Caco-2 (cell line): ENCODE results near the gene KLF13. TPM values are rescaled to one million over a fixed set of nuclear protein-coding genes. Genes with fewer than 3 reads are reported as not detected.

Source experiments
- BruUV-seq: library from RNA; stranded (reverse); fragments of 400-500 nt; replicated peaks from 2 replicates; lab custom pipeline; 2021; lab: Mats Ljungman, UMichigan
- CTCF ChIA-PET: fragments of 300-600 bp; sonication (Branson Sonifier 250); formaldehyde crosslinking; loops from one replicate; lab custom pipeline; 2022; ENCODE audit warnings: antibody characterized with exemption; lab: Charles Lee
- POLR2A ChIA-PET: fragments of 300-600 bp; sonication (Branson Sonifier 250); formaldehyde crosslinking; loops from one replicate; lab custom pipeline; 2022; ENCODE audit warnings: antibody characterized with exemption; lab: Charles Lee
- DNase-seq, 2 experiments: peaks; one replicate each; pipeline versions ENCODE4 v3.0.0 to v3.0.0-alpha.2; 2020 to 2022
- H3K27me3 ChIP-seq: replicated peaks from 2 replicates; pipeline ENCODE4 v1.6.0; 2011; ENCODE audit warnings: low read length; ENCODE audit not compliant: control insufficient read depth, insufficient read depth
- H3K36me3 ChIP-seq: 2 replicates; pipeline ENCODE4 v1.5.1; 2011; ENCODE audit warnings: low read length; ENCODE audit not compliant: control insufficient read depth, insufficient read depth
- H3K4me1 ChIP-seq: fragments of 250-450 bp; sonication (Bioruptor Pico); 2 replicates; pipeline ENCODE4 v1.5.1; 2020; ENCODE audit warnings: mild to moderate bottlenecking
- H3K4me3 ChIP-seq: 2 replicates; pipeline ENCODE4 v1.5.1; 2011; ENCODE audit warnings: low read depth, mild to moderate bottlenecking, control low read depth, low read length
- H3K9me3 ChIP-seq: fragments of 250-450 bp; sonication (Bioruptor Pico); 2 replicates; pipeline ENCODE4 v1.5.1; 2020; ENCODE audit warnings: mild to moderate bottlenecking, moderate library complexity
- H3K27ac Mint-ChIP-seq: one replicate; pipeline ENCODE4 v1.8.0; 2022; ENCODE audit warnings: mixed read lengths; ENCODE audit not compliant: unreplicated experiment
- H3K27me3 Mint-ChIP-seq: one replicate; pipeline ENCODE4 v1.8.0; 2022; ENCODE audit warnings: mixed read lengths; ENCODE audit not compliant: insufficient read depth, unreplicated experiment
- H3K36me3 Mint-ChIP-seq: one replicate; pipeline ENCODE4 v1.8.0; 2022; ENCODE audit warnings: mild to moderate bottlenecking, mixed read lengths; ENCODE audit not compliant: insufficient read depth, unreplicated experiment
- H3K4me1 Mint-ChIP-seq: one replicate; pipeline ENCODE4 v1.8.0; 2022; ENCODE audit warnings: low read depth, mixed read lengths; ENCODE audit not compliant: unreplicated experiment
- H3K4me3 Mint-ChIP-seq: one replicate; pipeline ENCODE4 v1.8.0; 2022; ENCODE audit warnings: mild to moderate bottlenecking, moderate library complexity, mixed read lengths; ENCODE audit not compliant: unreplicated experiment
- H3K9me3 Mint-ChIP-seq: one replicate; pipeline ENCODE4 v1.8.0; 2022; ENCODE audit warnings: mixed read lengths; ENCODE audit not compliant: unreplicated experiment
- intact Hi-C: fragments of 100-400 bp; cut with micrococcal nuclease; formaldehyde crosslinking; loops from one replicate; pipeline ENCODE4 v1.10.0; 2022; ENCODE audit not compliant: unreplicated experiment
- total RNA-seq: library from RNA; stranded (reverse); gene quantifications from 2 replicates; pipeline ENCODE4 v1.2.3, GENCODE V29; 2022
- TF ChIP-seq, protein P1 (sequence below), 2 experiments: fragments of 200-600 bp in 1 of 2; IDR thresholded peaks; 1 replicate in 1 of 2; 2 replicates in 1 of 2; pipeline versions ENCODE4 v1.5.1 to v1.8.0; 2011 to 2022; ENCODE audit warnings: antibody characterized with exemption in 1 of 2, control low read depth in 1 of 2, inconsistent platforms in 1 of 2, low read depth in 1 of 2, low read length in 1 of 2, mild to moderate bottlenecking in 1 of 2, moderate library complexity in 1 of 2; ENCODE audit not compliant: insufficient read depth in 1 of 2, severe bottlenecking in 1 of 2, unreplicated experiment in 1 of 2

KLF13 gene
- total RNA-seq, 1 experiment from 2014 or later, result 18.8 TPM

DNA sequence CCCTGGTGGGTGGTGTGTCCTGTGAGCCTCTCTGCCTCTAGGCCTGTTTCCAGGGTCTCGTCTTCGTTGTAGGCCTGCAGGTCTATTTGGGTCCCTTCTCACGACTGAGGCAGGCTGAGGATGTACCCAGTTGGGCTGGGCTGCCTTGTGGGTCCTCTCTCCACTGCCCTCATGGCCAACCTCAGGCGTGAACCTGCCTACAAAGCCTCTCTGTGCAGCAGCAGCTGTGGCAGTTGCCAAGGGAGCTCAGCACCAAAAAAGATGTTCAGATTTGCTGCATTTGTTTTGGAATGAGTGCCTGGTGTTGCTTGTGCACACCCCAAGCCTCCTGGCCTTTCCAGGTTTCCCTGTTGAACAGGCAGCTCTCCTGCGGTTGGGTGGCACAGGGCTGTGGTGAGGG is 13.4 kb downstream of the KLF13 start:
- CTCF ChIA-PET, result no interaction called here
- H3K27ac Mint-ChIP-seq, result no peak overlapping the region
- H3K4me1 ChIP-seq, result peaks cover 12% of the 10 kb centered on the region
- no peak overlapping the region for H3K4me3 Mint-ChIP-seq
- no peaks in the 10 kb centered on the region for H3K36me3 Mint-ChIP-seq
- no peak for DNase-seq
- BruUV-seq, result no TSS peak
- H3K27me3 Mint-ChIP-seq, result no peaks in the 10 kb centered on the region
- no peak overlapping the region for H3K4me3 ChIP-seq
- TF ChIP-seq, protein P1, sequence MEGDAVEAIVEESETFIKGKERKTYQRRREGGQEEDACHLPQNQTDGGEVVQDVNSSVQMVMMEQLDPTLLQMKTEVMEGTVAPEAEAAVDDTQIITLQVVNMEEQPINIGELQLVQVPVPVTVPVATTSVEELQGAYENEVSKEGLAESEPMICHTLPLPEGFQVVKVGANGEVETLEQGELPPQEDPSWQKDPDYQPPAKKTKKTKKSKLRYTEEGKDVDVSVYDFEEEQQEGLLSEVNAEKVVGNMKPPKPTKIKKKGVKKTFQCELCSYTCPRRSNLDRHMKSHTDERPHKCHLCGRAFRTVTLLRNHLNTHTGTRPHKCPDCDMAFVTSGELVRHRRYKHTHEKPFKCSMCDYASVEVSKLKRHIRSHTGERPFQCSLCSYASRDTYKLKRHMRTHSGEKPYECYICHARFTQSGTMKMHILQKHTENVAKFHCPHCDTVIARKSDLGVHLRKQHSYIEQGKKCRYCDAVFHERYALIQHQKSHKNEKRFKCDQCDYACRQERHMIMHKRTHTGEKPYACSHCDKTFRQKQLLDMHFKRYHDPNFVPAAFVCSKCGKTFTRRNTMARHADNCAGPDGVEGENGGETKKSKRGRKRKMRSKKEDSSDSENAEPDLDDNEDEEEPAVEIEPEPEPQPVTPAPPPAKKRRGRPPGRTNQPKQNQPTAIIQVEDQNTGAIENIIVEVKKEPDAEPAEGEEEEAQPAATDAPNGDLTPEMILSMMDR (IDR thresholded peaks at IDR 0.05; ENCODE audit: insufficient read depth in 1 of 2, low read depth in 1 of 2, low read length in 1 of 2, severe bottlenecking in 1 of 2, unreplicated experiment in 1 of 2), result no peak
- H3K4me1 Mint-ChIP-seq, result no peaks in the 10 kb centered on the region
- H3K9me3 Mint-ChIP-seq, result no peaks in the 10 kb centered on the region
- POLR2A ChIA-PET, result no interaction called here
- intact Hi-C loops, result no loop called here
- H3K9me3 ChIP-seq, result no peaks in the 10 kb centered on the region
- H3K36me3 ChIP-seq, result no peaks in the 10 kb centered on the region; the same call in 1 of the 2 replicates
- no peaks in the 10 kb centered on the region for H3K27me3 ChIP-seq

DNA sequence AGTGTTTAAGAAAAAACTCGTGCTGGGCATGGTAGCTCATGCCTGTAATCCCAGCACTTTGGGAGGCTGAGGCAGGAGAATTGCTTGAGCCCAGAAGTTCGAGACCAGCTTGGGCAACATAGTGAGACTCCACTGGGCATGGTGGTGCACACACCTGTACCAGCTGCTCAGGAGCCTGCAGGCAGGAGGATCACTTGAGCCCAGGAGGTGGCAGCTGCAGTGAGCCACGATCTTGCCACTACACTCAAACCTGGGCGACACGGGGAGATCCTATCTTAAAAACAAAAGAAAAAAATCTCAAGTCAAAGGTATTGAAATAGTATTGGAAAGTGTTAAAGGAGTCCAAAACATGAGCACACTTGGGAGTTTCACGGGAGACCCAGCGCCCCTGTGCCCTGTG is 14.0 kb downstream of the KLF13 start:
- CTCF ChIA-PET, result no interaction called here
- H3K27me3 ChIP-seq, result no peaks in the 10 kb centered on the region
- no peak for DNase-seq
- no peaks in the 10 kb centered on the region for H3K27me3 Mint-ChIP-seq
- H3K4me1 ChIP-seq, result peaks cover 13% of the 10 kb centered on the region
- H3K4me1 Mint-ChIP-seq, result no peaks in the 10 kb centered on the region
- BruUV-seq, result no TSS peak
- no peak overlapping the region for H3K4me3 Mint-ChIP-seq
- POLR2A ChIA-PET, result no interaction called here
- no peaks in the 10 kb centered on the region; the same call in 1 of the 2 replicates for H3K36me3 ChIP-seq
- no peak overlapping the region for H3K27ac Mint-ChIP-seq
- intact Hi-C loops, result no loop called here
- H3K4me3 ChIP-seq, result no peak overlapping the region
- no peaks in the 10 kb centered on the region for H3K9me3 ChIP-seq
- TF ChIP-seq, protein P1 (IDR thresholded peaks at IDR 0.05; ENCODE audit: insufficient read depth in 1 of 2, low read depth in 1 of 2, low read length in 1 of 2, severe bottlenecking in 1 of 2, unreplicated experiment in 1 of 2), result no peak
- no peaks in the 10 kb centered on the region for H3K9me3 Mint-ChIP-seq
- no peaks in the 10 kb centered on the region for H3K36me3 Mint-ChIP-seq

DNA sequence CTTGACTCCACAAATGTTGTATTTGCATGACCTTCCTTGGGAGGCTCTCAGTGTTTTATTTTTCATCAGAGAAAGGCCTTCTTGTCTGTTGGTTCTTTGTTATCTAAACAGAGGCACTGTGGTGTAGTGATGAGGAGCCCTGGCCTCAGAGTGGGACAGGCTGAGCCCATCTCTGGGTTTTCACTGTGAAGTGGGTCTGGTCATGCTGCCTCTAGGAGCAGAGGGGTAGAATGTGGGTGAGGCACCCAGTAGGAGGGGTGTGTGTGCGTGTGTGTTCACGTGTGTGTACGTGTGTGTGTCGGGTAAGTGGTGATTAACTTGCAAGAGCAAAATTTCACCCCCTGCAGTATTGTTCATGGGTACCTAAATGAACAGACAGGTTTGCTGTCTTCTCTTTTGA is 14.4 kb downstream of the KLF13 start:
- no peak overlapping the region for H3K4me3 ChIP-seq
- no peaks in the 10 kb centered on the region for H3K9me3 ChIP-seq
- Mint-ChIP-seq H3K4me3 (no peak overlapping the region), H3K27me3 (no peaks in the 10 kb centered on the region), H3K4me1 (no peaks in the 10 kb centered on the region), H3K36me3 (no peaks in the 10 kb centered on the region), H3K9me3 (no peaks in the 10 kb centered on the region), H3K27ac (no peak overlapping the region)
- CTCF ChIA-PET, result no interaction called here
- BruUV-seq, result no TSS peak
- no peaks in the 10 kb centered on the region; the same call in 1 of the 2 replicates for H3K36me3 ChIP-seq
- H3K27me3 ChIP-seq, result no peaks in the 10 kb centered on the region
- no peak for DNase-seq
- TF ChIP-seq, protein P1 (IDR thresholded peaks at IDR 0.05; ENCODE audit: insufficient read depth in 1 of 2, low read depth in 1 of 2, low read length in 1 of 2, severe bottlenecking in 1 of 2, unreplicated experiment in 1 of 2), result no peak
- peaks cover 13% of the 10 kb centered on the region for H3K4me1 ChIP-seq
- intact Hi-C loops, result no loop called here
- POLR2A ChIA-PET, result no interaction called here
